Measurements from ENCODE around the gene DAND5. TPM values are rescaled to one million over a fixed set of nuclear protein-coding genes. Genes with fewer than 3 reads are reported as not detected.

DAND5 gene
- total and polyA plus RNA-seq, 2 of the 13 experiments (the other 11 are each of a cell fraction or from before 2014, with no cell fraction given) = 0.04 TPM; not detected in 1

DNA sequence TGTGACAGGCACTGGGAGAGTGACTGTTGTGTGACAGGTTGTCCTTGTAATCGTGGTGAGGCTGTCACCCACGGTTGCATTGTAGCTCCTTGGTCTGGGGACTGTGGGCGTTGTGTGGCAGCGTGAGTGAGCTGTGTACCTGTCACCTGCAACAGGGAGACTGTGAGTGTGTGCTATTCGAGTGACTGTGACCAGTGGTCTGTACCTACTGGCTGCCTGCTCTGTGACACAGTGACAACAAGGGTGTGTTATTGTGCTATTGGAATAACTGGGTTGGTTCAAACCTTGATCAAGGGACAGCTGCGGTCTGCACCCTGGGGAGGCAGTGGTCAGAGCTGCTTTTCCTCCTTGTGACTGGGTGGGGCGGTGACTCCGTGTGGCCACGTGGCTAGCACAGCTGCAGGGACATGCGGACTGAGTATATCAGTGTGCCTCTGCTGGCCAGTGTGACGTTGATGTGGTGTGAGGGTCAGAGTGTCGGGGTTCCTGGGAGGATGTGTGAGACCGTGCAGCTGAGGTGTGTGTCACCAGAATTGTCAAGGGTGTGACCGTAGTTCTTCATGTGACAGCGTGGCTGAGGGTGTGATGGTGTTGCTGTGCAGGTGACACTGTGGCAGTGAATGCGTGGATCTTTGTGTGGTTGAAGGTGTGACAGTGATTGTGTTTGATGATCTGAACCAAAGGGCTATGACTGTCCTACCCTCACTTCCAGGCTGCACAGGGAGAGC is 15.8 kb downstream of the DAND5 start (continued):
- TF ChIP-seq, protein P1, sequence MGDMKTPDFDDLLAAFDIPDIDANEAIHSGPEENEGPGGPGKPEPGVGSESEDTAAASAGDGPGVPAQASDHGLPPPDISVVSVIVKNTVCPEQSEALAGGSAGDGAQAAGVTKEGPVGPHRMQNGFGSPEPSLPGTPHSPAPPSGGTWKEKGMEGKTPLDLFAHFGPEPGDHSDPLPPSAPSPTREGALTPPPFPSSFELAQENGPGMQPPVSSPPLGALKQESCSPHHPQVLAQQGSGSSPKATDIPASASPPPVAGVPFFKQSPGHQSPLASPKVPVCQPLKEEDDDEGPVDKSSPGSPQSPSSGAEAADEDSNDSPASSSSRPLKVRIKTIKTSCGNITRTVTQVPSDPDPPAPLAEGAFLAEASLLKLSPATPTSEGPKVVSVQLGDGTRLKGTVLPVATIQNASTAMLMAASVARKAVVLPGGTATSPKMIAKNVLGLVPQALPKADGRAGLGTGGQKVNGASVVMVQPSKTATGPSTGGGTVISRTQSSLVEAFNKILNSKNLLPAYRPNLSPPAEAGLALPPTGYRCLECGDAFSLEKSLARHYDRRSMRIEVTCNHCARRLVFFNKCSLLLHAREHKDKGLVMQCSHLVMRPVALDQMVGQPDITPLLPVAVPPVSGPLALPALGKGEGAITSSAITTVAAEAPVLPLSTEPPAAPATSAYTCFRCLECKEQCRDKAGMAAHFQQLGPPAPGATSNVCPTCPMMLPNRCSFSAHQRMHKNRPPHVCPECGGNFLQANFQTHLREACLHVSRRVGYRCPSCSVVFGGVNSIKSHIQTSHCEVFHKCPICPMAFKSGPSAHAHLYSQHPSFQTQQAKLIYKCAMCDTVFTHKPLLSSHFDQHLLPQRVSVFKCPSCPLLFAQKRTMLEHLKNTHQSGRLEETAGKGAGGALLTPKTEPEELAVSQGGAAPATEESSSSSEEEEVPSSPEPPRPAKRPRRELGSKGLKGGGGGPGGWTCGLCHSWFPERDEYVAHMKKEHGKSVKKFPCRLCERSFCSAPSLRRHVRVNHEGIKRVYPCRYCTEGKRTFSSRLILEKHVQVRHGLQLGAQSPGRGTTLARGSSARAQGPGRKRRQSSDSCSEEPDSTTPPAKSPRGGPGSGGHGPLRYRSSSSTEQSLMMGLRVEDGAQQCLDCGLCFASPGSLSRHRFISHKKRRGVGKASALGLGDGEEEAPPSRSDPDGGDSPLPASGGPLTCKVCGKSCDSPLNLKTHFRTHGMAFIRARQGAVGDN (CRISPR knock-in tag; IDR thresholded peaks at IDR 0.05) = peak; percentile 96
- TF ChIP-seq ZNF510 (CRISPR knock-in tag; IDR thresholded peaks at IDR 0.05; ENCODE audit: low read depth) = peak; percentile 77; the same call in 1 of the 2 replicates
- TF ChIP-seq, protein P2, sequence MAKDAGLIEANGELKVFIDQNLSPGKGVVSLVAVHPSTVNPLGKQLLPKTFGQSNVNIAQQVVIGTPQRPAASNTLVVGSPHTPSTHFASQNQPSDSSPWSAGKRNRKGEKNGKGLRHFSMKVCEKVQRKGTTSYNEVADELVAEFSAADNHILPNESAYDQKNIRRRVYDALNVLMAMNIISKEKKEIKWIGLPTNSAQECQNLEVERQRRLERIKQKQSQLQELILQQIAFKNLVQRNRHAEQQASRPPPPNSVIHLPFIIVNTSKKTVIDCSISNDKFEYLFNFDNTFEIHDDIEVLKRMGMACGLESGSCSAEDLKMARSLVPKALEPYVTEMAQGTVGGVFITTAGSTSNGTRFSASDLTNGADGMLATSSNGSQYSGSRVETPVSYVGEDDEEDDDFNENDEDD (CRISPR knock-in tag; IDR thresholded peaks at IDR 0.05; ENCODE audit: borderline replicate concordance) = peak; percentile 70; the same call in 1 of the 2 replicates
- peak; percentile 58; the same call in 1 of the 2 replicates for TF ChIP-seq FOXK1 (CRISPR knock-in tag; IDR thresholded peaks at IDR 0.05; ENCODE audit: borderline replicate concordance, low read depth)
- TF ChIP-seq ZNF225 (CRISPR knock-in tag; IDR thresholded peaks at IDR 0.05) = peak; percentile 56
- peak; percentile 29; the same call in 1 of the 2 replicates for TF ChIP-seq TBX2 (CRISPR knock-in tag; IDR thresholded peaks at IDR 0.05; ENCODE audit: borderline replicate concordance)
- peak; percentile 93 for TF ChIP-seq ZNF781 (CRISPR knock-in tag; IDR thresholded peaks at IDR 0.05; ENCODE audit: borderline replicate concordance, not compliant biosample characterization)
- TF ChIP-seq KDM2A (CRISPR knock-in tag; IDR thresholded peaks at IDR 0.05; ENCODE audit: borderline replicate concordance, low read depth) = no peak; the same call in 1 of the 2 replicates
- TF ChIP-seq ZFY (CRISPR knock-in tag; IDR thresholded peaks at IDR 0.05) = no peak
- TF ChIP-seq ZNF337 (CRISPR knock-in tag; IDR thresholded peaks at IDR 0.05; ENCODE audit: borderline replicate concordance, low read depth) = 0 out of 2 replicates have a peak, but pooled peaks have one; percentile 47
- TF ChIP-seq EP300 (IDR thresholded peaks at IDR 0.05; ENCODE audit: low read depth in 2 of 2, low read length in 2 of 2) = 0 out of 4 replicates have a peak, but pooled peaks of 1 of the 2 experiments have one; percentile 32
- TF ChIP-seq EP300 (CRISPR knock-in tag; IDR thresholded peaks at IDR 0.05; ENCODE audit: borderline replicate concordance) = no peak
- TF ChIP-seq, protein P3, sequence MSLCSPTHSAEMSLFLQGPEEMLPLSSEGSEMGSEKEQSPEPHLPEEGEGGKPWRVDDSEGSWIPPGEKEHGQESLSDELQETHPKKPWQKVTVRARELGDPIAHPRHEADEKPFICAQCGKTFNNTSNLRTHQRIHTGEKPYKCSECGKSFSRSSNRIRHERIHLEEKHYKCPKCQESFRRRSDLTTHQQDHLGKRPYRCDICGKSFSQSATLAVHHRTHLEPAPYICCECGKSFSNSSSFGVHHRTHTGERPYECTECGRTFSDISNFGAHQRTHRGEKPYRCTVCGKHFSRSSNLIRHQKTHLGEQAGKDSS (CRISPR knock-in tag; IDR thresholded peaks at IDR 0.05; ENCODE audit: borderline replicate concordance, low read depth) = peak; percentile 59; the same call in 1 of the 2 replicates
- TF ChIP-seq, protein P4, sequence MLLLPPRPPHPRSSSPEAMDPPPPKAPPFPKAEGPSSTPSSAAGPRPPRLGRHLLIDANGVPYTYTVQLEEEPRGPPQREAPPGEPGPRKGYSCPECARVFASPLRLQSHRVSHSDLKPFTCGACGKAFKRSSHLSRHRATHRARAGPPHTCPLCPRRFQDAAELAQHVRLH (CRISPR knock-in tag; IDR thresholded peaks at IDR 0.05; ENCODE audit: borderline replicate concordance, low read depth) = no peak; the same call in 1 of the 2 replicates
- TF ChIP-seq HDAC1 (CRISPR knock-in tag; IDR thresholded peaks at IDR 0.05) = peak; percentile 62
- TF ChIP-seq SALL2 (CRISPR knock-in tag; IDR thresholded peaks at IDR 0.05) = 0 out of 2 replicates have a peak, but pooled peaks have one; percentile 22
- TF ChIP-seq, protein P5, sequence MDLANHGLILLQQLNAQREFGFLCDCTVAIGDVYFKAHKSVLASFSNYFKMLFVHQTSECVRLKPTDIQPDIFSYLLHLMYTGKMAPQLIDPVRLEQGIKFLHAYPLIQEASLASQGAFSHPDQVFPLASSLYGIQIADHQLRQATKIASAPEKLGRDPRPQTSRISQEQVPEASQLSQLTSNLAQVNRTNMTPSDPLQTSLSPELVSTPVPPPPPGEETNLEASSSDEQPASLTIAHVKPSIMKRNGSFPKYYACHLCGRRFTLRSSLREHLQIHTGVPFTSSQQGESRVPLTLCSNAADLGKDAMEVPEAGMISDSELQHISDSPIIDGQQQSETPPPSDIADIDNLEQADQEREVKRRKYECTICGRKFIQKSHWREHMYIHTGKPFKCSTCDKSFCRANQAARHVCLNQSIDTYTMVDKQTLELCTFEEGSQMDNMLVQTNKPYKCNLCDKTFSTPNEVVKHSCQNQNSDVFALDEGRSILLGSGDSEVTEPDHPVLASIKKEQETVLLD (CRISPR knock-in tag; IDR thresholded peaks at IDR 0.05; ENCODE audit: low read depth) = 0 out of 2 replicates have a peak, but pooled peaks have one; percentile 28
- TF ChIP-seq ZFX (CRISPR knock-in tag; IDR thresholded peaks at IDR 0.05; ENCODE audit: low read depth) = peak; percentile 9; the same call in 1 of the 2 replicates
- no peak for TF ChIP-seq SP140L (CRISPR knock-in tag; IDR thresholded peaks at IDR 0.05; ENCODE audit: borderline replicate concordance)
- TF ChIP-seq KAT7 (CRISPR knock-in tag; IDR thresholded peaks at IDR 0.05; ENCODE audit: borderline replicate concordance) = no peak

All from HepG2 (cell line).